Gastrocnemius medialis (tissue), 4 donors: ENCODE results near the gene SYCN. TPM values are rescaled to one million over a fixed set of nuclear protein-coding genes. Genes with fewer than 3 reads are reported as not detected.

ENCODE experiments used
- ATAC-seq, 2 donors: fragments of 150-250 bp; one replicate each; pipeline ENCODE4 v1.9.1; 2016
- DNase-seq, 2 donors: peaks; one replicate each; pipeline ENCODE4 v3.0.0-alpha.2; 2019
- H3K27ac ChIP-seq, 4 donors: fragments of 200-600 bp; sonication (generic); 1 replicate in 1 of 4; 2 replicates in 3 of 4; pipeline ENCODE4 v1.5.1; 2016 to 2018; ENCODE audit warnings: mild to moderate bottlenecking in 2 of 4, moderate library complexity in 1 of 4
- H3K27me3 ChIP-seq, 3 donors: fragments of 200-600 bp; sonication (generic) in 2 of 3; 1 replicate in 1 of 3; 2 replicates in 2 of 3; pipeline versions ENCODE4 v1.5.1 to v1.6.0; 2016 to 2019; ENCODE audit warnings: mild to moderate bottlenecking in 1 of 3, moderate library complexity in 1 of 3
- H3K36me3 ChIP-seq, 2 donors: fragments of 200-600 bp; sonication (generic) in 1 of 2; one replicate each; pipeline ENCODE4 v1.5.1; 2017 to 2018
- H3K4me1 ChIP-seq, 2 donors: fragments of 200-600 bp; sonication (generic) in 1 of 2; one replicate each; pipeline ENCODE4 v1.5.1; 2016 to 2017; ENCODE audit warnings: mild to moderate bottlenecking in 2 of 2
- H3K4me3 ChIP-seq, 4 donors: fragments of 200-600 bp; sonication (generic) in 3 of 4; 1 replicate in 1 of 4; 2 replicates in 3 of 4; pipeline ENCODE4 v1.5.1; 2016 to 2019; ENCODE audit warnings: mild to moderate bottlenecking in 2 of 4
- H3K9me3 ChIP-seq, 3 donors: fragments of 200-600 bp; sonication (generic) in 2 of 3; 1 replicate in 1 of 3; 2 replicates in 2 of 3; pipeline ENCODE4 v1.5.1; 2016 to 2019
- POLR2A ChIP-seq, 2 donors: fragments of 450-650 bp; IDR thresholded peaks; one replicate each; pipeline ENCODE4 v1.6.1; 2017; ENCODE audit warnings: antibody characterized with exemption in 2 of 2, mild to moderate bottlenecking in 2 of 2, moderate library complexity in 2 of 2
- in situ Hi-C, 4 donors: fragments of 200-750 bp; cut with MboI; loops; one replicate each; pipeline versions ENCODE4 v1.15.0 to v1.8.0; 2017; ENCODE audit warnings: low sequenced_read_pairs in 4 of 4
- intact Hi-C: fragments of 100-400 bp; cut with DNase I; formaldehyde crosslinking; loops from one replicate; pipeline ENCODE4 v1.15.1; 2023; ENCODE audit warnings: low total_unique reads
- total RNA-seq, 4 donors: library from RNA; depleted of rRNA; stranded (reverse); fragments of >200 nt; gene quantifications; one replicate each; pipeline versions ENCODE4 v1.1.0 to v1.2.3, GENCODE V29; 2016
- TF ChIP-seq, protein P1 (sequence below), 5 experiments: fragments of 450-650 bp in 3 of 5; fragments of 200-600 bp in 2 of 5; sonication (generic) in 2 of 5; IDR thresholded peaks in 4 of 5; conservative IDR thresholded peaks in 1 of 5; 1 replicate in 4 of 5; 2 replicates in 1 of 5; pipeline ENCODE4 v1.5.1; 2016 to 2019; ENCODE audit warnings: antibody characterized with exemption in 5 of 5, mild to moderate bottlenecking in 3 of 5, moderate library complexity in 3 of 5

SYCN gene
- total RNA-seq, 4 donors from 2014 or later: not detected

- Histone ChIP-seq H3K27me3 (peaks cover 33 to 39% (median 35%) of the 10 kb centered on the region in 3 donors), H3K27ac (no peak overlapping the region), H3K36me3 (no peaks in the 10 kb centered on the region), H3K4me3 (no peak overlapping the region), H3K4me1 (no peaks in the 10 kb centered on the region), H3K9me3 (no peaks in the 10 kb centered on the region)
- in situ Hi-C loops (no loop called here), intact Hi-C loops (no loop called here)
- DNase-seq (no peak), ATAC-seq (no peak)
- TF ChIP-seq, protein P1, sequence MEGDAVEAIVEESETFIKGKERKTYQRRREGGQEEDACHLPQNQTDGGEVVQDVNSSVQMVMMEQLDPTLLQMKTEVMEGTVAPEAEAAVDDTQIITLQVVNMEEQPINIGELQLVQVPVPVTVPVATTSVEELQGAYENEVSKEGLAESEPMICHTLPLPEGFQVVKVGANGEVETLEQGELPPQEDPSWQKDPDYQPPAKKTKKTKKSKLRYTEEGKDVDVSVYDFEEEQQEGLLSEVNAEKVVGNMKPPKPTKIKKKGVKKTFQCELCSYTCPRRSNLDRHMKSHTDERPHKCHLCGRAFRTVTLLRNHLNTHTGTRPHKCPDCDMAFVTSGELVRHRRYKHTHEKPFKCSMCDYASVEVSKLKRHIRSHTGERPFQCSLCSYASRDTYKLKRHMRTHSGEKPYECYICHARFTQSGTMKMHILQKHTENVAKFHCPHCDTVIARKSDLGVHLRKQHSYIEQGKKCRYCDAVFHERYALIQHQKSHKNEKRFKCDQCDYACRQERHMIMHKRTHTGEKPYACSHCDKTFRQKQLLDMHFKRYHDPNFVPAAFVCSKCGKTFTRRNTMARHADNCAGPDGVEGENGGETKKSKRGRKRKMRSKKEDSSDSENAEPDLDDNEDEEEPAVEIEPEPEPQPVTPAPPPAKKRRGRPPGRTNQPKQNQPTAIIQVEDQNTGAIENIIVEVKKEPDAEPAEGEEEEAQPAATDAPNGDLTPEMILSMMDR (IDR thresholded peaks at IDR 0.05 in 4 of 5, conservative IDR thresholded peaks at IDR 0.05 in 1 of 5): no peak
- no peak for TF ChIP-seq POLR2A (IDR thresholded peaks at IDR 0.05)
Measured at GRCh38 chr19:39192846-39193245, 11.2 kb downstream of the SYCN start.

DNA sequence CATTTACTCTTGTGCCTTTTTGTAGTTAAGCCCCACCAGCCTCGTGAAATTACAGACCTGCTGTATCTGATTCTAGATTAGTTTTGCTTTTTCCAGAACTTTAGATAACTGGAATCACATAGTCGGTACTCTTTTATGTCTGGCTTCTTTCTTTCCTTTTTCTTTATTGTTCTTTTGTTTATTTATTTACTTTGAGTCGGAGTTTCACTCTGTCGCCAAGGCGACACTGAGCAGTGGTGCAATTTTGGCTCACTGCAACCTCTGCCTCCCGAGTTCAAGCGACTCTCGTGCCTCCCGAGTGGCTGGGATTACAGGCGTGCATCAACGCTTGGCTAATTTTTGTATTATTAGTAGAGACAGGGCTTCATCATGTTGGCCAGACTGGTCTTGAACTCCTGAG lies 13.3 kb downstream of the SYCN start:
- Histone ChIP-seq H3K27ac (no peak overlapping the region), H3K4me3 (no peak overlapping the region), H3K9me3 (no peaks in the 10 kb centered on the region), H3K27me3 (peaks cover 12 to 20% (median 18%) of the 10 kb centered on the region in 3 donors), H3K36me3 (no peaks in the 10 kb centered on the region), H3K4me1 (no peaks in the 10 kb centered on the region)
- no peak for ATAC-seq
- in situ Hi-C loops: no loop called here
- no peak for TF ChIP-seq POLR2A (IDR thresholded peaks at IDR 0.05)
- TF ChIP-seq, protein P1 (IDR thresholded peaks at IDR 0.05 in 4 of 5, conservative IDR thresholded peaks at IDR 0.05 in 1 of 5): no peak
- intact Hi-C loops: no loop called here
- no peak for DNase-seq

DNA sequence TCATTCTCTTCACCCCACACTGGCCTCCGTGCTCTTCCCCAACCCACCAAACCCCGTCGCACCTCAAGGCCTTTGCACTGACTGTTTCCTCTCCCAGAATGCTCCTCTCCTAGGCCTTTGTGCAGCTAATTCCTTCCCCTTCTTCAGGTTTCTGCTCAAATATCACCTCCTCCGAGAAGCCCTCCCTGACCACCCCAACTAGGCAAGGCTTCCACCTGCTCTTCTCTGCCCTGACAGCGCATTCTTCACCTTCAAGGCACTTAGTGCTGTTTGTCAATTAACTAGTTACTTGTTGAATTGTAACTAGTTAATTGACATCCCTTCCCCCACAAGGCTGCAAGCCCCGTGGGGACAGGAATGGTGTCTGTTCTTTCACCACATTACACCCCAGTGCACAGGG lies 15.1 kb downstream of the SYCN start:
- in situ Hi-C loops: loop anchor here in 1 of 4 donors (5.0 kb wide), 1 partner anchor 72 kb away; no protein-coding TSS in a partner anchor

GRCh38 chr19:39187552-39187943 lies 16.5 kb downstream of the SYCN start:
- H3K4me3 ChIP-seq: no peak overlapping the region
- no peaks in the 10 kb centered on the region for H3K4me1 ChIP-seq
- no peak overlapping the region for H3K27ac ChIP-seq
- intact Hi-C loops: loop anchor here (2.0 kb wide), 1 partner anchor 65 kb away; no protein-coding TSS in a partner anchor
- no peaks in the 10 kb centered on the region for H3K9me3 ChIP-seq
- H3K27me3 ChIP-seq: peaks cover 0 to 10% (median 0%) of the 10 kb centered on the region in 3 donors
- H3K36me3 ChIP-seq: no peaks in the 10 kb centered on the region
- no peak for ATAC-seq
- in situ Hi-C loops: loop anchor here in 1 of 4 donors (5.0 kb wide), 1 partner anchor 70 kb away; no protein-coding TSS in a partner anchor
- DNase-seq: no peak
- TF ChIP-seq, protein P1 (IDR thresholded peaks at IDR 0.05 in 4 of 5, conservative IDR thresholded peaks at IDR 0.05 in 1 of 5): no peak
- no peak for TF ChIP-seq POLR2A (IDR thresholded peaks at IDR 0.05)

More for the DNA sequence above, 15.1 kb downstream of the SYCN start:
- no peak for TF ChIP-seq POLR2A (IDR thresholded peaks at IDR 0.05)
- TF ChIP-seq, protein P1 (IDR thresholded peaks at IDR 0.05 in 4 of 5, conservative IDR thresholded peaks at IDR 0.05 in 1 of 5): no peak
- intact Hi-C loops: no loop called here
- ATAC-seq (no peak), DNase-seq (no peak)
- no peaks in the 10 kb centered on the region for H3K36me3 ChIP-seq
- H3K9me3 ChIP-seq: no peaks in the 10 kb centered on the region
- H3K4me1 ChIP-seq: no peaks in the 10 kb centered on the region
- no peak overlapping the region for H3K4me3 ChIP-seq
- no peak overlapping the region for H3K27ac ChIP-seq
- H3K27me3 ChIP-seq: peaks cover 0 to 10% (median 6%) of the 10 kb centered on the region in 3 donors

DNA sequence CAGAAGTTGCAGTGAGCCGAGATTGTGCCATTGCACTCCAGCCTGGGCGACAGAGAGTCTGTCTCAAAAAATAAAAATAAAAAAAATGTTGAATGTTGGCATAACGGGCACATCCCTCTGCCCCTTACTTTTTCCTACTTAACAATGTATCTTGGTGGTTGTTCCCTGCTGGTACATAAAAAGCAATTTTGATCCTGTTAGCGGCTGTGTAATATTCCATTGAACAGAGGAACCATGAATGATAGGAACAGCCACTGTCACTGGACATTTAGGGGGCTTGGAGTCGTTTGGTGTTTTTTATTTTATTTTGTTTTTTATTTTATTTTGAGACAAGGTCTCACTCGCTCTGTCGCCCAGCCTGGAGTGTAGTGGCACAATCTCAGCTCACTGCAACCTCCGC lies 17.7 kb downstream of the SYCN start:
- H3K4me1 ChIP-seq: no peaks in the 10 kb centered on the region
- in situ Hi-C loops: loop anchor here in 1 of 4 donors (5.0 kb wide), 1 partner anchor 69 kb away; no protein-coding TSS in a partner anchor
- H3K27ac ChIP-seq: no peak overlapping the region
- no peak overlapping the region for H3K4me3 ChIP-seq
- no peaks in the 10 kb centered on the region for H3K36me3 ChIP-seq
- no peaks in the 10 kb centered on the region for H3K9me3 ChIP-seq
- no peak for ATAC-seq
- peaks cover 0 to 10% (median 0%) of the 10 kb centered on the region in 3 donors for H3K27me3 ChIP-seq
- intact Hi-C loops: loop anchor here (2.0 kb wide), 1 partner anchor 64 kb away; no protein-coding TSS in a partner anchor
- DNase-seq: no peak
- no peak for TF ChIP-seq POLR2A (IDR thresholded peaks at IDR 0.05)
- TF ChIP-seq, protein P1 (IDR thresholded peaks at IDR 0.05 in 4 of 5, conservative IDR thresholded peaks at IDR 0.05 in 1 of 5): no peak
